H1 (cell line): ENCODE measurements around the gene QPCT. TPM values are rescaled to one million over a fixed set of nuclear protein-coding genes. Genes with fewer than 3 reads are reported as not detected.

Experiments used
- CTCF ChIA-PET: fragments of 300-600 bp; sonication (Branson Sonifier 250); formaldehyde crosslinking; loops from one replicate; lab custom pipeline; 2021; ENCODE audit not compliant: partially characterized antibody; lab: Charles Lee
- POLR2A ChIA-PET: fragments of 300-600 bp; sonication (Branson Sonifier 250); formaldehyde crosslinking; loops from one replicate; lab custom pipeline; 2021; ENCODE audit warnings: inconsistent platforms; ENCODE audit not compliant: partially characterized antibody; lab: Charles Lee
- DNase-seq, 2 experiments: peaks; one replicate each; pipeline versions ENCODE4 v3.0.0 to v3.0.0-alpha.2; 2010 to 2022; ENCODE audit warnings: low spot score in 2 of 2, low read depth in 1 of 2, mixed read lengths in 1 of 2
- FAIRE-seq: peaks from 2 replicates; lab custom pipeline; 2011; peaks lifted over from hg19 to GRCh38; lab: Jason Lieb, UNC
- H2AFZ ChIP-seq: 2 replicates; pipeline ENCODE4 v1.8.1; 2012; ENCODE audit warnings: low read length, inconsistent platforms
- H2AK5ac ChIP-seq: 2 replicates; pipeline ENCODE4 v1.6.1; 2013; ENCODE audit warnings: low read depth, low read length
- H2BK120ac ChIP-seq: replicated peaks from 2 replicates; pipeline ENCODE3; 2013; ENCODE audit warnings: low read depth, low read length, inconsistent platforms
- H2BK12ac ChIP-seq: 2 replicates; pipeline ENCODE4 v1.6.1; 2013; ENCODE audit warnings: low read depth, low read length
- H2BK15ac ChIP-seq: 2 replicates; pipeline ENCODE4 v1.6.1; 2013; ENCODE audit warnings: low read length
- H2BK20ac ChIP-seq: 2 replicates; pipeline ENCODE4 v1.6.1; 2013; ENCODE audit warnings: low read length
- H2BK5ac ChIP-seq: 2 replicates; pipeline ENCODE4 v1.6.1; 2013; ENCODE audit warnings: low read depth, low read length
- H3K14ac ChIP-seq: 2 replicates; pipeline ENCODE4 v1.6.1; 2013; ENCODE audit warnings: inconsistent platforms; ENCODE audit not compliant: insufficient read length
- H3K18ac ChIP-seq: 2 replicates; pipeline ENCODE4 v1.6.1; 2013; ENCODE audit warnings: low read length; ENCODE audit errors: extremely low read depth
- H3K23ac ChIP-seq: 2 replicates; pipeline ENCODE4 v1.6.1; 2013; ENCODE audit warnings: inconsistent platforms; ENCODE audit not compliant: insufficient read length
- H3K23me2 ChIP-seq: 2 replicates; pipeline ENCODE4 v1.6.1; 2013; ENCODE audit warnings: low read depth, low read length
- H3K27ac ChIP-seq: 2 replicates; pipeline ENCODE4 v1.6.1; 2011; ENCODE audit warnings: low read depth, low read length, inconsistent platforms
- H3K27me3 ChIP-seq, 4 experiments: replicated peaks in 1 of 4; 1 replicate in 1 of 4; 2 replicates in 3 of 4; pipeline versions ENCODE4 v1.6.1 to v1.8.1; 2011 to 2013; ENCODE audit warnings: low read length in 3 of 4, mild to moderate bottlenecking in 3 of 4, inconsistent platforms in 2 of 4, mixed read lengths in 2 of 4, moderate library complexity in 1 of 4; ENCODE audit not compliant: control insufficient read depth in 3 of 4, insufficient read depth in 3 of 4; ENCODE audit errors: extremely low read depth in 1 of 4
- H3K36me3 ChIP-seq, 4 experiments: 2 replicates each; pipeline versions ENCODE4 v1.6.1 to v1.8.1; 2011 to 2013; ENCODE audit warnings: mild to moderate bottlenecking in 4 of 4, low read length in 3 of 4, moderate library complexity in 2 of 4, control low read depth in 1 of 4, inconsistent platforms in 1 of 4; ENCODE audit not compliant: insufficient read depth in 4 of 4, control insufficient read depth in 2 of 4
- H3K4ac ChIP-seq: replicated peaks from 2 replicates; pipeline ENCODE3; 2013; ENCODE audit warnings: low read length, low read depth, mixed read lengths, inconsistent platforms; ENCODE audit not compliant: insufficient read length
- H3K4me1 ChIP-seq, 4 experiments: replicated peaks in 1 of 4; 1 replicate in 1 of 4; 2 replicates in 3 of 4; pipeline versions ENCODE4 v1.6.1 to v1.8.1; 2011 to 2013; ENCODE audit warnings: low read length in 3 of 4, inconsistent platforms in 2 of 4, mixed read lengths in 1 of 4; ENCODE audit not compliant: insufficient read depth in 4 of 4, control insufficient read depth in 3 of 4
- H3K4me2 ChIP-seq, 2 experiments: 2 replicates each; pipeline versions ENCODE4 v1.6.1 to v1.8.1; 2011 to 2013; ENCODE audit warnings: low read depth in 2 of 2, low read length in 2 of 2, control low read depth in 1 of 2, inconsistent platforms in 1 of 2, mild to moderate bottlenecking in 1 of 2; ENCODE audit not compliant: insufficient read depth in 1 of 2
- H3K4me3 ChIP-seq, 4 experiments: fragments of 200-600, 300-600 bp in 1 of 4; sonication (generic), shearing (Covaris generic), sonication (Bioruptor Twin) in 1 of 4; 2 replicates each; pipeline versions ENCODE4 v1.5.1 to v1.8.1; 2011 to 2016; ENCODE audit warnings: low read length in 4 of 4, low read depth in 3 of 4, control low read depth in 2 of 4, inconsistent platforms in 2 of 4, mild to moderate bottlenecking in 2 of 4, mixed read lengths in 1 of 4, moderate library complexity in 1 of 4; ENCODE audit not compliant: insufficient read depth in 2 of 4; ENCODE audit errors: extremely low read depth in 1 of 4
- H3K56ac ChIP-seq: replicated peaks from 2 replicates; pipeline ENCODE3; 2013; ENCODE audit warnings: low read depth, mild to moderate bottlenecking, mixed read lengths, low read length, inconsistent platforms; ENCODE audit not compliant: insufficient read length
- H3K79me1 ChIP-seq: 2 replicates; pipeline ENCODE4 v1.6.1; 2013; ENCODE audit warnings: low read depth, low read length, control low read depth
- H3K79me2 ChIP-seq, 2 experiments: 2 replicates each; pipeline versions ENCODE4 v1.6.1 to v1.8.1; 2012 to 2013; ENCODE audit warnings: low read length in 2 of 2, mild to moderate bottlenecking in 2 of 2, inconsistent platforms in 1 of 2; ENCODE audit not compliant: insufficient read depth in 2 of 2, control insufficient read depth in 1 of 2
- H3K9ac ChIP-seq, 4 experiments: replicated peaks in 1 of 4; 1 replicate in 1 of 4; 2 replicates in 3 of 4; pipeline versions ENCODE4 v1.6.1 to v1.8.1; 2011 to 2013; ENCODE audit warnings: low read depth in 3 of 4, low read length in 3 of 4, control low read depth in 2 of 4, mild to moderate bottlenecking in 2 of 4, moderate library complexity in 2 of 4, inconsistent platforms in 1 of 4; ENCODE audit errors: extremely low read depth in 1 of 4
- H3K9me3 ChIP-seq, 2 experiments: 2 replicates each; pipeline versions ENCODE4 v1.6.1 to v1.8.1; 2012 to 2013; ENCODE audit warnings: mild to moderate bottlenecking in 2 of 2, moderate library complexity in 2 of 2, control low read depth in 1 of 2, inconsistent platforms in 1 of 2, low read depth in 1 of 2, low read length in 1 of 2, mixed read lengths in 1 of 2; ENCODE audit not compliant: insufficient read depth in 2 of 2
- H4K20me1 ChIP-seq, 2 experiments: replicated peaks in 1 of 2; 2 replicates each; pipeline versions ENCODE3 to v1.8.1; 2011 to 2013; ENCODE audit warnings: inconsistent platforms in 2 of 2, low read length in 2 of 2, mild to moderate bottlenecking in 1 of 2; ENCODE audit not compliant: insufficient read depth in 2 of 2, control insufficient read depth in 1 of 2
- H4K5ac ChIP-seq: 2 replicates; pipeline ENCODE4 v1.6.1; 2013; ENCODE audit warnings: low read length, low read depth, mixed read lengths, inconsistent platforms; ENCODE audit not compliant: insufficient read length
- H4K8ac ChIP-seq: 2 replicates; pipeline ENCODE4 v1.8.0; 2013; ENCODE audit warnings: mild to moderate bottlenecking, moderate library complexity, low read length, inconsistent platforms; ENCODE audit not compliant: insufficient read depth; ENCODE audit errors: extremely low read depth
- H4K91ac ChIP-seq: replicated peaks from 2 replicates; pipeline ENCODE3; 2013; ENCODE audit warnings: low read length, mixed read lengths, inconsistent platforms; ENCODE audit not compliant: insufficient read length
- KDM1A ChIP-seq: fragments of 200-600, 300-600 bp; sonication (generic); IDR thresholded peaks from 2 replicates; pipeline ENCODE4 v1.7.1; 2016; ENCODE audit warnings: mild to moderate bottlenecking, low read length, borderline replicate concordance
- KDM4A ChIP-seq: IDR thresholded peaks from one replicate; pipeline ENCODE4 v1.7.1; 2012; ENCODE audit warnings: low read depth, mild to moderate bottlenecking, moderate library complexity, low read length, inconsistent platforms; ENCODE audit not compliant: severe bottlenecking
- NANOG ChIP-seq: IDR thresholded peaks from 2 replicates; pipeline ENCODE4 v1.6.1; 2011; ENCODE audit warnings: low read length, low read depth, mild to moderate bottlenecking, inconsistent platforms; ENCODE audit not compliant: insufficient read depth, poor library complexity, severe bottlenecking
- RAD21 ChIP-seq, 2 experiments: IDR thresholded peaks in 1 of 2; conservative IDR thresholded peaks in 1 of 2; 2 replicates each; pipeline ENCODE4 v1.6.1; 2011; ENCODE audit warnings: low read depth in 2 of 2, low read length in 2 of 2, improper control_type of control experiment in 1 of 2, inconsistent platforms in 1 of 2, mild to moderate bottlenecking in 1 of 2, moderate library complexity in 1 of 2
- TAF7 ChIP-seq: optimal IDR thresholded peaks from 2 replicates; pipeline ENCODE3; 2011; ENCODE audit warnings: low read depth, mild to moderate bottlenecking, inconsistent platforms, low read length, moderate library complexity, borderline replicate concordance
- TEAD4 ChIP-seq: IDR thresholded peaks from 2 replicates; pipeline ENCODE4 v1.6.1; 2012; ENCODE audit warnings: low read depth, low read length, inconsistent platforms, mixed read lengths
- WGBS, 2 experiments: shearing (Covaris generic) in 1 of 2; methylation state at CpG; one replicate each; pipeline versions ENCODE4 v1.1.6 to v1.1.7; 2013 to 2015; ENCODE audit warnings: low lambda C conversion rate in 2 of 2, mixed read lengths in 2 of 2, inconsistent platforms in 1 of 2, low coverage in 1 of 2, missing lambda C conversion rate in 1 of 2; ENCODE audit not compliant: insufficient replicate concordance in 2 of 2, insufficient coverage in 1 of 2, insufficient read length in 1 of 2; ENCODE audit errors: extremely low coverage in 1 of 2, missing lambda C conversion rate in 1 of 2; 5-methylcytosine and 5-hydroxymethylcytosine counted together
- polyA plus RNA-seq, 7 experiments: library from polyadenylated mRNA; depleted of rRNA in 3 of 7; stranded (reverse) in 5 of 7; unstranded in 2 of 7; fragments of >200 nt in 5 of 7; fragments of 200-250 nt in 2 of 7; gene quantifications; 1 replicate in 5 of 7; 2 replicates in 1 of 7; 4 replicates in 1 of 7; pipeline versions ENCODE4 v1.2.1 to v1.2.3, GENCODE V29; 2011 to 2013; ENCODE audit warnings: missing spikeins in 2 of 7, mixed read lengths in 2 of 7
- total RNA-seq: library from RNA; stranded (reverse); fragmentation: NEBNext Ultra II Directional; extraction: Animal tissue kit (Norgen Biotek cat#: 25700); gene quantifications from 2 replicates; pipeline ENCODE4 v1.2.1, GENCODE V29; 2021

Gene QPCT
- total and polyA plus RNA-seq, 2 of the 8 experiments (the other 6 are each of a cell fraction or from before 2014, with no cell fraction given), result 4.0 to 4.3 TPM

DNA sequence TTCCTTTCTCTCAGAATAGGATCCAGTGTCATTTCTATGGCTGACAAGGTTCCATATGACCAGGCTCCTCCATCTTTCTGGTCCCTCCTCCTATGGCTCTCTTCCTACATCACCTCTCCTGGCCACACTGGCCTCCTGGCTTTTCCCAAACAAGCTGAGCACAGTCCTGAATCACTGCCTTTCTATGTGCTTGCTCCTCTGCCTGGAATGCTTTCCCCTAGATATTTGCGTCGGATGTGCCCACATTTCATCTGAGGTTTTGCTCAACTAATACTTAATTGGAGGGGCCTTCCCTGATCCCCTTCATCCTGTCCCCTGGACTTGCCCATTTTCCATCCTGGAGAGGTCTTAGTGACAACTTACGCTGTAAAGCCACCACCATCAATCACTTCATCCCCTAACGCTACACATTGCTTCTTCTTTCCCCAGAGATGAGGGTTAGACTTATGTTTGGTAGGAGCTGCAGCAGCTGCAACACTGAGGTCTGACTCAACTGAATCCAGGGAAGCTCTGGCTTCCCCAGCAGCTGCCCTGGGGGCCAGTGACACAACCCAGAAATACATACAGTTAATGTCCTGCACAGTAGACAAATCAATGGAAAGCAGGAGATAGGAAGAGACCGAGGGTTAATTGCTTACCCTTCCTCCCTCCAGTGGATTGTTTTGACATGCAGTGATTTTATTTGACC is 42.9 kb downstream of the QPCT start:
- no peak for FAIRE-seq
- H3K23ac ChIP-seq, result no peak overlapping the region
- no peak overlapping the region for H3K9ac ChIP-seq
- no peak overlapping the region for H3K4me2 ChIP-seq
- ChIA-PET POLR2A (no interaction called here), CTCF (interaction anchor here (0.6 to 2.6 kb wide), 4 partner anchors 9 to 1353 kb away, joined by 3 to 12 read pairs (median 4); no protein-coding TSS in a partner anchor)
- H2BK20ac ChIP-seq, result no peak overlapping the region
- WGBS, 2 experiments, result 88% methylated on average over 5 of the region's 5 CpGs; no CpG with 5 or more reads in 1 of the 2 experiments
- H3K4me1 ChIP-seq, result peaks cover 0 to 9% (median 0%) of the 10 kb centered on the region in 4 experiments; a peak in 4 of 7 replicates
- peak in 1 of 2 experiments; percentile 23 for DNase-seq
- no peak overlapping the region for H4K91ac ChIP-seq
- no peak overlapping the region for H2BK15ac ChIP-seq
- H3K23me2 ChIP-seq, result no peaks in the 10 kb centered on the region
- H3K79me2 ChIP-seq, result no peaks in the 10 kb centered on the region
- no peak overlapping the region for H3K14ac ChIP-seq
- no peak overlapping the region; the same call in 1 of the 2 replicates for H2BK12ac ChIP-seq
- H3K18ac ChIP-seq, result no peak overlapping the region
- H2BK5ac ChIP-seq, result no peak overlapping the region
- H3K56ac ChIP-seq, result no peak overlapping the region
- H3K4me3 ChIP-seq, result no peak overlapping the region
- H4K5ac ChIP-seq, result no peak overlapping the region
- H3K4ac ChIP-seq, result no peak overlapping the region
- H3K27me3 ChIP-seq, result no peaks in the 10 kb centered on the region
- H4K20me1 ChIP-seq, result no peaks in the 10 kb centered on the region
- H3K9me3 ChIP-seq, result no peaks in the 10 kb centered on the region
- no peak overlapping the region for H2BK120ac ChIP-seq
- H3K79me1 ChIP-seq, result no peaks in the 10 kb centered on the region
- H3K27ac ChIP-seq, result no peak overlapping the region
- H2AK5ac ChIP-seq, result no peak overlapping the region
- peak overlapping the region; percentile 53; the same call in 1 of the 2 replicates for H4K8ac ChIP-seq
- no peaks in the 10 kb centered on the region for H3K36me3 ChIP-seq
- H2AFZ ChIP-seq, result no peak overlapping the region; the same call in 1 of the 2 replicates
- no peak for TF ChIP-seq NANOG
- no peak for TF ChIP-seq RAD21 (IDR thresholded peaks at IDR 0.05 in 1 of 2, conservative IDR thresholded peaks at IDR 0.05 in 1 of 2; ENCODE audit: low read depth in 2 of 2, low read length in 2 of 2)
- TF ChIP-seq KDM4A, result no peak
- TF ChIP-seq TAF7, result no peak
- no peak for TF ChIP-seq KDM1A
- TF ChIP-seq TEAD4, result no peak
